ENCODE data around the gene SGCA. TPM values are rescaled to one million over a fixed set of nuclear protein-coding genes. Genes with fewer than 3 reads are reported as not detected.
A peak's percentile ranks its signal among the peaks of the same experiment; 100 is the strongest.

Gene SGCA
- total and polyA plus RNA-seq, 2 donors (not counting 3 experiments of a cell fraction or from before 2014, with no cell fraction given), result not detected

DNA sequence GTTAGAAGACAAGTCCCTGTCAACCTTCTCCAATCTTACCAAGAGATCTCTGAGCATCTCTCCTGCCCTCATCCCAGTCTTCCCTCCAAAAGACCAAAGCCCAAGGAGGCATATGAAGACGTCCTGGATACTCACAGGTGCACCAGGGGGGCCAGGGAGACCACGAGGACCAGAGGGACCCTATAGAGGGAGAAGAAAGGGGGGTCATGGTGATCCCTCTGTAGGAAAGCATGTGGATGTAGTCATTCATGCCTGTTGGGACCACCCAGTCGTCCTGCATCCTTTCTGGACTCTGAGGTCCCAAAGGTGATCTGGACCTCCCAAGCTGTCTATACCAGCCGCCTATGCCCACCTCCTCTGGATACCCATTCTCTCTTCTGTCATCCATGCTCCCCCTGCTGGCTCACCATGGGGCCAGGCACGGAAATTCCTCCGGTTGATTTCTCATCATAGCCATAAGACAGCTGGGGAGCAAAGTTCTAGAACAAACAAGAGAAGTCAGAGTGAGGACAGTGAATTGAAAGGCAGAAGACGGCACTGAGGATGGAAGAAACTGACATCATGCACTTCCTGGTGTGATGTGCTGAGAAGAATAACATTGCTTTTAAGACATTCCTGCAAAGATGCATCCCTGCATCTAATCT lies 32.3 kb downstream of the SGCA start:
- POLR2A ChIA-PET, result no interaction called here
- H4K20me1 ChIP-seq (replicated peaks; ENCODE audit: control insufficient read depth, extremely low read depth, insufficient read depth, low read length), result no peaks in the 10 kb centered on the region
- no peak overlapping the region for H3K27ac ChIP-seq (ENCODE audit: insufficient read depth, low read depth, low read length)
- TF ChIP-seq, protein P1, sequence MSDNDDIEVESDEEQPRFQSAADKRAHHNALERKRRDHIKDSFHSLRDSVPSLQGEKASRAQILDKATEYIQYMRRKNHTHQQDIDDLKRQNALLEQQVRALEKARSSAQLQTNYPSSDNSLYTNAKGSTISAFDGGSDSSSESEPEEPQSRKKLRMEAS (IDR thresholded peaks at IDR 0.05; ENCODE audit: insufficient read depth, insufficient read length), result no peak
- TF ChIP-seq JUN (IDR thresholded peaks at IDR 0.05; ENCODE audit: borderline replicate concordance, insufficient read depth, insufficient read length, low read depth) (no peak), POLR2A (IDR thresholded peaks at IDR 0.05; ENCODE audit: low read depth, low read length) (no peak), GATA2 (IDR thresholded peaks at IDR 0.05; ENCODE audit: insufficient read depth, insufficient read length, low read depth, low read length) (no peak), POLR2AphosphoS5 (IDR thresholded peaks at IDR 0.05; ENCODE audit: insufficient read depth, low read depth, low read length) (no peak)
- TF ChIP-seq, protein P2, sequence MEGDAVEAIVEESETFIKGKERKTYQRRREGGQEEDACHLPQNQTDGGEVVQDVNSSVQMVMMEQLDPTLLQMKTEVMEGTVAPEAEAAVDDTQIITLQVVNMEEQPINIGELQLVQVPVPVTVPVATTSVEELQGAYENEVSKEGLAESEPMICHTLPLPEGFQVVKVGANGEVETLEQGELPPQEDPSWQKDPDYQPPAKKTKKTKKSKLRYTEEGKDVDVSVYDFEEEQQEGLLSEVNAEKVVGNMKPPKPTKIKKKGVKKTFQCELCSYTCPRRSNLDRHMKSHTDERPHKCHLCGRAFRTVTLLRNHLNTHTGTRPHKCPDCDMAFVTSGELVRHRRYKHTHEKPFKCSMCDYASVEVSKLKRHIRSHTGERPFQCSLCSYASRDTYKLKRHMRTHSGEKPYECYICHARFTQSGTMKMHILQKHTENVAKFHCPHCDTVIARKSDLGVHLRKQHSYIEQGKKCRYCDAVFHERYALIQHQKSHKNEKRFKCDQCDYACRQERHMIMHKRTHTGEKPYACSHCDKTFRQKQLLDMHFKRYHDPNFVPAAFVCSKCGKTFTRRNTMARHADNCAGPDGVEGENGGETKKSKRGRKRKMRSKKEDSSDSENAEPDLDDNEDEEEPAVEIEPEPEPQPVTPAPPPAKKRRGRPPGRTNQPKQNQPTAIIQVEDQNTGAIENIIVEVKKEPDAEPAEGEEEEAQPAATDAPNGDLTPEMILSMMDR (IDR thresholded peaks at IDR 0.05; ENCODE audit: extremely low read depth in 1 of 2, insufficient read depth in 1 of 2, low read depth in 1 of 2, low read length in 2 of 2), result peak; percentile 77 to 79
- no peak overlapping the region for H3K9ac ChIP-seq (replicated peaks; ENCODE audit: extremely low read depth, insufficient read depth, low read length)
- FAIRE-seq (peak; percentile 95), DNase-seq (ENCODE audit: low read depth, low spot score) (peak; percentile 64)
- H3K4me2 ChIP-seq (ENCODE audit: insufficient read depth, low read length), result no peak overlapping the region
- intact Hi-C loops (cut with micrococcal nuclease), result loop anchor here (1.0 kb wide), 2 partner anchors 29 to 83 kb away; no protein-coding TSS in a partner anchor
- no peaks in the 10 kb centered on the region for H3K9me1 ChIP-seq (replicated peaks; ENCODE audit: control insufficient read depth, extremely low read depth, insufficient read depth, low read length)
- BruUV-seq (replicated peaks), result no TSS peak
- dilution Hi-C loops (cut with MboI; ENCODE audit: extremely low pct_ligation_motif_present, low sequenced_read_pairs), result no loop called here
- no peak overlapping the region for H2AFZ ChIP-seq (ENCODE audit: low read depth, low read length)
- H3K36me3 ChIP-seq (ENCODE audit: control insufficient read depth in 2 of 2, extremely low read depth in 1 of 2, insufficient read depth in 2 of 2, low read length in 2 of 2), result no peaks in the 10 kb centered on the region
- H3K27me3 ChIP-seq (ENCODE audit: control insufficient read depth in 2 of 2, insufficient read depth in 2 of 2, low read length in 2 of 2), result peaks cover 13 to 21% of the 10 kb centered on the region in 2 experiments
- H3K79me2 ChIP-seq (ENCODE audit: control insufficient read depth, insufficient read depth, low read length), result no peaks in the 10 kb centered on the region
- CTCF ChIA-PET, result interaction anchor here (0.6 to 5.1 kb wide), 25 partner anchors 9 to 104 kb away, joined by 3 to 234 read pairs (median 5); partner anchors contain the start of genes PDK2 and SGCA
- H3K4me3 ChIP-seq (replicated peaks in 1 of 3; ENCODE audit: insufficient read depth in 1 of 3, low read depth in 1 of 3, low read length in 3 of 3), result no peak overlapping the region
- H3K9me3 ChIP-seq (replicated peaks; ENCODE audit: control insufficient read depth, insufficient read depth, low read length), result no peaks in the 10 kb centered on the region
- H3K4me1 ChIP-seq (ENCODE audit: control insufficient read depth, extremely low read depth, insufficient read depth, low read length), result no peaks in the 10 kb centered on the region

Measured in endothelial cell of umbilical vein (primary cell).